Ishikawa (cell line): ENCODE data around the gene SLC2A4.

ENCODE experiments used
- CEBPB ChIP-seq: IDR thresholded peaks from 2 replicates; pipeline ENCODE4 v1.6.1; 2012
- CREB1 ChIP-seq: IDR thresholded peaks from 2 replicates; pipeline ENCODE4 v1.6.1; 2012; ENCODE audit warnings: low read depth
- EGR1 ChIP-seq: IDR thresholded peaks from 2 replicates; pipeline ENCODE4 v1.6.1; 2012
- EP300 ChIP-seq: IDR thresholded peaks from 2 replicates; pipeline ENCODE4 v1.6.1; 2012; ENCODE audit warnings: borderline replicate concordance
- FOXM1 ChIP-seq: IDR thresholded peaks from 2 replicates; pipeline ENCODE4 v1.6.1; 2012; ENCODE audit warnings: low read depth, borderline replicate concordance
- NFIC ChIP-seq: IDR thresholded peaks from 2 replicates; pipeline ENCODE4 v1.6.1; 2012
- RAD21 ChIP-seq: IDR thresholded peaks from 2 replicates; pipeline ENCODE4 v1.6.1; 2012; ENCODE audit warnings: low read depth
- TAF1 ChIP-seq: IDR thresholded peaks from 2 replicates; pipeline ENCODE4 v1.6.1; 2012; ENCODE audit warnings: low read depth, mild to moderate bottlenecking
- TCF12 ChIP-seq: IDR thresholded peaks from 2 replicates; pipeline ENCODE4 v1.6.1; 2012; ENCODE audit warnings: low read depth
- TEAD4 ChIP-seq: IDR thresholded peaks from 2 replicates; pipeline ENCODE4 v1.6.1; 2012
- YY1 ChIP-seq: IDR thresholded peaks from 2 replicates; pipeline ENCODE4 v1.6.1; 2012; ENCODE audit warnings: low read depth
- ZBTB7A ChIP-seq: IDR thresholded peaks from 2 replicates; pipeline ENCODE4 v1.6.1; 2012; ENCODE audit warnings: low read depth
- TF ChIP-seq, protein P1 (sequence below): IDR thresholded peaks from 2 replicates; pipeline ENCODE4 v1.6.1; 2012
- TF ChIP-seq, protein P2 (sequence below): IDR thresholded peaks from 2 replicates; pipeline ENCODE4 v1.6.1; 2012; ENCODE audit warnings: low read depth, mild to moderate bottlenecking
- TF ChIP-seq, protein P3 (sequence below): IDR thresholded peaks from 2 replicates; pipeline ENCODE4 v1.6.1; 2012

Gene SLC2A4

DNA sequence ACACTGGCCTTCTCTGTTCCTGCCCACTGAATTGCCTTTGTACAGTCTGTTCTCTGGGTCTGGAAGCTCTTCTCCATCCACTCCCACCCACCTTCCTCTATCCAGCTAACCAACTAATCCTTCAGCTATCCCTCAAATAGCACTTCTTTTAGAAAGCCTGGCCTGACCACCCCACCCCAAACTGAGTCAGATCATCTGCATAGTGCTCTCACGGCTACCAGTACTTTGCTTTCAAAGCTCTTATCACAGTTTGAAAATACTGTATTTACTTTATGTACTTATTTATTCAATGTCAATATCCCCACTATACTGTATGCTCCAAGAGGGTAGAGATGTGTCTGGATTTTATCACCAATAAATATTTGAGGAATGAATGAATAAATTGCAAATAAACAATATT lies 14.7 kb upstream of the SLC2A4 start:
- TF ChIP-seq CREB1: no peak
- TF ChIP-seq, protein P1, sequence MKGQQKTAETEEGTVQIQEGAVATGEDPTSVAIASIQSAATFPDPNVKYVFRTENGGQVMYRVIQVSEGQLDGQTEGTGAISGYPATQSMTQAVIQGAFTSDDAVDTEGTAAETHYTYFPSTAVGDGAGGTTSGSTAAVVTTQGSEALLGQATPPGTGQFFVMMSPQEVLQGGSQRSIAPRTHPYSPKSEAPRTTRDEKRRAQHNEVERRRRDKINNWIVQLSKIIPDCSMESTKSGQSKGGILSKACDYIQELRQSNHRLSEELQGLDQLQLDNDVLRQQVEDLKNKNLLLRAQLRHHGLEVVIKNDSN: no peak
- TF ChIP-seq FOXM1: no peak
- no peak for TF ChIP-seq EP300
- TF ChIP-seq ZBTB7A: no peak
- TF ChIP-seq, protein P2, sequence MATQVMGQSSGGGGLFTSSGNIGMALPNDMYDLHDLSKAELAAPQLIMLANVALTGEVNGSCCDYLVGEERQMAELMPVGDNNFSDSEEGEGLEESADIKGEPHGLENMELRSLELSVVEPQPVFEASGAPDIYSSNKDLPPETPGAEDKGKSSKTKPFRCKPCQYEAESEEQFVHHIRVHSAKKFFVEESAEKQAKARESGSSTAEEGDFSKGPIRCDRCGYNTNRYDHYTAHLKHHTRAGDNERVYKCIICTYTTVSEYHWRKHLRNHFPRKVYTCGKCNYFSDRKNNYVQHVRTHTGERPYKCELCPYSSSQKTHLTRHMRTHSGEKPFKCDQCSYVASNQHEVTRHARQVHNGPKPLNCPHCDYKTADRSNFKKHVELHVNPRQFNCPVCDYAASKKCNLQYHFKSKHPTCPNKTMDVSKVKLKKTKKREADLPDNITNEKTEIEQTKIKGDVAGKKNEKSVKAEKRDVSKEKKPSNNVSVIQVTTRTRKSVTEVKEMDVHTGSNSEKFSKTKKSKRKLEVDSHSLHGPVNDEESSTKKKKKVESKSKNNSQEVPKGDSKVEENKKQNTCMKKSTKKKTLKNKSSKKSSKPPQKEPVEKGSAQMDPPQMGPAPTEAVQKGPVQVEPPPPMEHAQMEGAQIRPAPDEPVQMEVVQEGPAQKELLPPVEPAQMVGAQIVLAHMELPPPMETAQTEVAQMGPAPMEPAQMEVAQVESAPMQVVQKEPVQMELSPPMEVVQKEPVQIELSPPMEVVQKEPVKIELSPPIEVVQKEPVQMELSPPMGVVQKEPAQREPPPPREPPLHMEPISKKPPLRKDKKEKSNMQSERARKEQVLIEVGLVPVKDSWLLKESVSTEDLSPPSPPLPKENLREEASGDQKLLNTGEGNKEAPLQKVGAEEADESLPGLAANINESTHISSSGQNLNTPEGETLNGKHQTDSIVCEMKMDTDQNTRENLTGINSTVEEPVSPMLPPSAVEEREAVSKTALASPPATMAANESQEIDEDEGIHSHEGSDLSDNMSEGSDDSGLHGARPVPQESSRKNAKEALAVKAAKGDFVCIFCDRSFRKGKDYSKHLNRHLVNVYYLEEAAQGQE: no peak
- no peak for TF ChIP-seq NFIC
- no peak for TF ChIP-seq TCF12
- no peak for TF ChIP-seq EGR1
- TF ChIP-seq TEAD4: no peak
- no peak for TF ChIP-seq RAD21
- TF ChIP-seq, protein P3, sequence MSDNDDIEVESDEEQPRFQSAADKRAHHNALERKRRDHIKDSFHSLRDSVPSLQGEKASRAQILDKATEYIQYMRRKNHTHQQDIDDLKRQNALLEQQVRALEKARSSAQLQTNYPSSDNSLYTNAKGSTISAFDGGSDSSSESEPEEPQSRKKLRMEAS: no peak
- TF ChIP-seq YY1: no peak
- TF ChIP-seq CEBPB: no peak
- no peak for TF ChIP-seq TAF1

DNA sequence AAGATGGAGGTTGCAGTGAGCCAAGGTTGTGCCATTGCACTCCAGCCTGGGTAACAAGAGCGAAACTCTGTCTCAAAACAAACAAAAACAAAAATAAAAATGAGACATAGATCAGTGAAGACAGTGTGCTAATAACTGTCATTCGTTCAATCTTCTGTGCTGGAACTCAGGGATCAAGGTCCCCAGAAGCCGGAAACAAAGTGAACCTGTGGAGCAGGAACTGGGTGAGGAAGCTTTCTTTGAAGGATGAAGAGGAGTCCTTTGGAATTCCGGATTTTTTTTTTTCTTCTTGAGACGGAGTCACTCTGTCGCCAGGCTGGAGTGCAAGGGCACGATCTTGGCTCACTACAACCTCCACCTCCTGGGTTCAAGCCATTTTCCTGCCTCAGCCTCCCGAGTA lies 2.1 kb upstream of the SLC2A4 start:
- TF ChIP-seq RAD21 (no peak), FOXM1 (no peak), TCF12 (no peak), EP300 (no peak)
- TF ChIP-seq, protein P2: no peak
- TF ChIP-seq, protein P1: no peak

DNA sequence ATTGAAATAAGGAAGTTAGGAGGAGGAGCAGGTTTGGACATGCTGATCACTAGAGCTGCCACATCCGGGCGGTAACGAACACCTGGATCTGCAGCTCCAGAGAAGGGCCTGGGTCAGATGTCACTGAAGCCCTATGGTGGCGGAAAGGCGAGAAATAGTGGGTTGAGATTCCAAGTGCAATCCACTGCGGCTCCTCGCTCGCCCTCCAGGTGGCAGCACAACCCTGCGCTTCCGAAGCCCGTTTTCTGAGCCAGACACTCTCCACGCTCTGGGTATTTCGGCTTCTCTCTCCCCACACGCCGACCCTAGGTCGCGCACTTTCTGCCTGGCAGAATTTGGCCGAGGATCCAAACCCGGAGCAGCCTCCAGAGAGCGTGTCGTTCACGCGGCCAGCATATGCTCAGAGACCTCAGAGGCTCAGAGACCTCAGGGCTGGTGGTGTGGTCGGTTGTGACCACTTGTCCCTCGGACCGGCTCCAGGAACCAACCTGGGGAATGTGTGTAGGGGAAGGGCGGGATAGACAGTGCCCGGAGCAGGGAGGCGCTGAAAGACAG lies 922 bp upstream of the SLC2A4 start:
- TF ChIP-seq EGR1 (no peak), EP300 (no peak), TAF1 (no peak), FOXM1 (no peak), YY1 (0 out of 2 replicates have a peak, but pooled peaks have one; percentile 32), CREB1 (no peak), TCF12 (no peak), RAD21 (peak; percentile 98), TEAD4 (peak; percentile 22; the same call in 1 of the 2 replicates), NFIC (no peak), CEBPB (no peak), ZBTB7A (0 out of 2 replicates have a peak, but pooled peaks have one; percentile 39)
- TF ChIP-seq, protein P1: no peak
- TF ChIP-seq, protein P3: peak; percentile 52
- TF ChIP-seq, protein P2: no peak
